ENCODE data around the gene ALDH1A1.

ALDH1A1 gene

GRCh38 chr9:72960446-72960845 is 7.6 kb upstream of the ALDH1A1 start:
- DNase-seq (ENCODE audit: low read depth in 2 of 2): peak in 1 of 2 donors; percentile 6
- H3K4me3 ChIP-seq (replicated peaks in 1 of 2; ENCODE audit: low read depth in 2 of 2, low read length in 2 of 2): no peak overlapping the region
- TF ChIP-seq CTCF (IDR thresholded peaks at IDR 0.05; ENCODE audit: low read depth, low read length): no peak

- no peak overlapping the region for H3K4me3 ChIP-seq (replicated peaks in 1 of 2; ENCODE audit: low read depth in 2 of 2, low read length in 2 of 2)
- no peak for TF ChIP-seq CTCF (IDR thresholded peaks at IDR 0.05; ENCODE audit: low read depth, low read length)
- DNase-seq (ENCODE audit: low read depth in 2 of 2): no peak
These were observed 5.8 kb upstream of the ALDH1A1 start for GRCh38 chr9:72958485-72959281.

- no peak for TF ChIP-seq CTCF (IDR thresholded peaks at IDR 0.05; ENCODE audit: low read depth, low read length)
- no peak for DNase-seq (ENCODE audit: low read depth in 2 of 2)
- H3K4me3 ChIP-seq (replicated peaks in 1 of 2; ENCODE audit: low read depth in 2 of 2, low read length in 2 of 2): no peak overlapping the region
These were observed 2.7 kb upstream of the ALDH1A1 start for GRCh38 chr9:72955571-72955970.

- TF ChIP-seq CTCF (IDR thresholded peaks at IDR 0.05; ENCODE audit: low read depth, low read length): no peak
- no peak overlapping the region for H3K4me3 ChIP-seq (replicated peaks in 1 of 2; ENCODE audit: low read depth in 2 of 2, low read length in 2 of 2)
- DNase-seq (ENCODE audit: low read depth in 2 of 2): no peak
These were observed 2.2 kb upstream of the ALDH1A1 start for GRCh38 chr9:72955126-72955455.

- TF ChIP-seq CTCF (IDR thresholded peaks at IDR 0.05; ENCODE audit: low read depth, low read length): no peak
- H3K4me3 ChIP-seq (replicated peaks in 1 of 2; ENCODE audit: low read depth in 2 of 2, low read length in 2 of 2): no peak overlapping the region
- peak; percentile 26 to 41 for DNase-seq (ENCODE audit: low read depth in 2 of 2)
These were observed 1.7 kb upstream of the ALDH1A1 start for GRCh38 chr9:72954431-72955125.

- no peak for TF ChIP-seq CTCF (IDR thresholded peaks at IDR 0.05; ENCODE audit: low read depth, low read length)
- H3K4me3 ChIP-seq (replicated peaks in 1 of 2; ENCODE audit: low read depth in 2 of 2, low read length in 2 of 2): no peak overlapping the region
These were observed 517 bp downstream of the ALDH1A1 start for GRCh38 chr9:72952381-72952690.

More at GRCh38 chr9:72952381-72952690, 517 bp downstream of the ALDH1A1 start:
- no peak for DNase-seq (ENCODE audit: low read depth in 2 of 2)
